GM21723 (cell line): ENCODE results near the gene SEPTIN3.
A peak's percentile ranks its signal among the peaks of the same experiment; 100 is the strongest.

Experiments used
- ATAC-seq: cut with Tn5 transposase; IDR thresholded peaks from one replicate; pipeline ENCODE4 v1.9.1; 2021; ENCODE audit warnings: mild to moderate bottlenecking, moderate library complexity; ENCODE audit not compliant: unreplicated experiment

The SEPTIN3 gene

GRCh38 chr22:41975299-41976069 is 6.2 kb downstream of the SEPTIN3 start:
- no peak for ATAC-seq

GRCh38 chr22:41976070-41976901 is 7.0 kb downstream of the SEPTIN3 start:
- peak; percentile 52 for ATAC-seq

GRCh38 chr22:41976961-41977566 is 7.8 kb downstream of the SEPTIN3 start:
- no peak for ATAC-seq

- no peak for ATAC-seq
Measured at GRCh38 chr22:41978732-41979131, 9.5 kb downstream of the SEPTIN3 start.

- no peak for ATAC-seq
Measured at GRCh38 chr22:41979423-41980250, 10.4 kb downstream of the SEPTIN3 start.

GRCh38 chr22:41982865-41983264 is 13.6 kb downstream of the SEPTIN3 start:
- no peak for ATAC-seq

- no peak for ATAC-seq
Measured at GRCh38 chr22:41983513-41984405, 14.5 kb downstream of the SEPTIN3 start.

- ATAC-seq: no peak
Measured at GRCh38 chr22:41987276-41987675, 18.0 kb downstream of the SEPTIN3 start.

- no peak for ATAC-seq
Measured at GRCh38 chr22:41989246-41989645, 20.0 kb downstream of the SEPTIN3 start.

- no peak for ATAC-seq
Measured at GRCh38 chr22:41991111-41991510, 21.9 kb downstream of the SEPTIN3 start.

GRCh38 chr22:41992496-41992895 is 23.3 kb downstream of the SEPTIN3 start:
- no peak for ATAC-seq

GRCh38 chr22:41995211-41995610 is 26.0 kb downstream of the SEPTIN3 start:
- no peak for ATAC-seq

- ATAC-seq: no peak
Measured at GRCh38 chr22:41996826-41997225, 27.6 kb downstream of the SEPTIN3 start.

GRCh38 chr22:41998361-41999261 is 29.4 kb downstream of the SEPTIN3 start, which contains the start of gene WBP2NL:
Gene WBP2NL (plus strand): TSS chr22:41998788. CDS start chr22:41998819, 31 bp downstream.
- peak; percentile 77 for ATAC-seq

GRCh38 chr22:42000466-42000865 is 31.2 kb downstream of the SEPTIN3 start:
- no peak for ATAC-seq

- ATAC-seq: no peak
Measured at GRCh38 chr22:42001121-42001520, 31.9 kb downstream of the SEPTIN3 start.

- ATAC-seq: no peak
Measured at GRCh38 chr22:42001706-42002105, 32.5 kb downstream of the SEPTIN3 start.

GRCh38 chr22:42007922-42008321 is 38.7 kb downstream of the SEPTIN3 start:
- no peak for ATAC-seq

- ATAC-seq: no peak
Measured at GRCh38 chr22:42010778-42011177, 41.5 kb downstream of the SEPTIN3 start.
